HepG2 (cell line): ENCODE measurements around the gene NUFIP2. TPM values are rescaled to one million over a fixed set of nuclear protein-coding genes. Genes with fewer than 3 reads are reported as not detected.

Experiments
- ATAC-seq: fragments of 200-7000 bp; cut with Tn5 transposase; 3 replicates; pipeline ENCODE4 v1.9.1; 2020; ENCODE audit warnings: mild to moderate bottlenecking, moderate library complexity
- BruUV-seq: library from RNA; stranded (reverse); fragments of 400-500 nt; replicated peaks from 2 replicates; lab custom pipeline; 2021; lab: Mats Ljungman, UMichigan
- CTCF ChIA-PET: fragments of 300-600 bp; formaldehyde crosslinking; extraction: SDS; loops from one replicate; lab custom pipeline; 2021; ENCODE audit warnings: low total read pairs, inconsistent platforms, low intra/inter-chr PET ratio; lab: Yijun Ruan, JAX
- POLR2A ChIA-PET: fragments of 350-600 bp; sonication (Branson Sonifier 250); formaldehyde crosslinking; loops from one replicate; lab custom pipeline; 2020; ENCODE audit warnings: antibody characterized with exemption, inconsistent platforms; lab: Yijun Ruan, JAX
- DNase-seq: peaks from one replicate; pipeline ENCODE4 v3.0.0-alpha.2; 2015; ENCODE audit warnings: low spot score
- FAIRE-seq: peaks from 3 replicates; lab custom pipeline; 2011; peaks lifted over from hg19 to GRCh38; lab: Jason Lieb, UNC
- H2AFZ ChIP-seq: one replicate; pipeline ENCODE4 v1.6.1; 2011; ENCODE audit warnings: low read length, inconsistent platforms
- H3K27ac ChIP-seq: fragments of 300-600 bp; 3 replicates; pipeline ENCODE4 v1.8.0; 2011; ENCODE audit warnings: mixed run types, mild to moderate bottlenecking, mixed read lengths, low read length, inconsistent platforms; ENCODE audit not compliant: insufficient read depth; ENCODE audit errors: extremely low read length
- H3K27me3 ChIP-seq, 2 experiments: fragments of 200-600 bp in 1 of 2; 2 replicates in 1 of 2; 3 replicates in 1 of 2; pipeline versions ENCODE4 v1.6.0 to v1.8.0; 2011; ENCODE audit warnings: low read length in 2 of 2, mild to moderate bottlenecking in 2 of 2, moderate library complexity in 2 of 2, inconsistent platforms in 1 of 2; ENCODE audit not compliant: insufficient read depth in 2 of 2, control insufficient read depth in 1 of 2
- H3K36me3 ChIP-seq, 2 experiments: fragments of 200-600 bp in 1 of 2; replicated peaks in 1 of 2; 2 replicates in 1 of 2; 3 replicates in 1 of 2; pipeline versions ENCODE4 v1.5.1 to v1.8.0; 2011; ENCODE audit warnings: low read length in 2 of 2, inconsistent platforms in 1 of 2; ENCODE audit not compliant: insufficient read depth in 2 of 2, control insufficient read depth in 1 of 2
- H3K4me1 ChIP-seq: 2 replicates; pipeline ENCODE4 v1.5.1; 2012; ENCODE audit warnings: low read length, inconsistent platforms; ENCODE audit not compliant: insufficient read depth
- H3K4me2 ChIP-seq: 2 replicates; pipeline ENCODE4 v1.6.0; 2011; ENCODE audit warnings: low read depth, low read length, inconsistent platforms
- H3K4me3 ChIP-seq, 3 experiments: fragments of 200-600 bp in 1 of 3; sonication (generic), shearing (Covaris generic) in 1 of 3; replicated peaks in 1 of 3; 2 replicates each; pipeline ENCODE4 v1.5.1; 2011 to 2016; ENCODE audit warnings: low read length in 3 of 3, inconsistent platforms in 2 of 3, low read depth in 2 of 3, mild to moderate bottlenecking in 2 of 3, control low read depth in 1 of 3, mixed read lengths in 1 of 3; ENCODE audit not compliant: insufficient read depth in 1 of 3
- H3K79me2 ChIP-seq: one replicate; pipeline ENCODE4 v1.6.1; 2011; ENCODE audit warnings: low read length, inconsistent platforms; ENCODE audit not compliant: insufficient read depth
- H3K9ac ChIP-seq: 2 replicates; pipeline ENCODE4 v1.6.0; 2011; ENCODE audit warnings: mild to moderate bottlenecking, low read depth, low read length, inconsistent platforms; ENCODE audit not compliant: insufficient read depth
- H3K9me3 ChIP-seq: 2 replicates; pipeline ENCODE4 v1.5.1; 2012; ENCODE audit warnings: mild to moderate bottlenecking, low read length
- H4K20me1 ChIP-seq: 2 replicates; pipeline ENCODE4 v1.6.0; 2011; ENCODE audit warnings: inconsistent platforms, mild to moderate bottlenecking, low read length, moderate library complexity; ENCODE audit not compliant: insufficient read depth
- ARNT ChIP-seq: fragments of 450-650 bp; IDR thresholded peaks from 2 replicates; pipeline ENCODE4 v1.6.1; 2017
- CEBPG ChIP-seq: IDR thresholded peaks from 2 replicates; pipeline ENCODE4 v1.6.1; 2016
- DMTF1 ChIP-seq: sonication (generic); formaldehyde crosslinking; IDR thresholded peaks from 2 replicates; pipeline ENCODE4 v1.4.0; 2020; ENCODE audit warnings: mild to moderate bottlenecking, missing genetic modification reagents
- LCORL ChIP-seq, 2 experiments: fragments of 450-650 bp in 1 of 2; sonication (generic) in 1 of 2; formaldehyde crosslinking in 1 of 2; IDR thresholded peaks; 2 replicates each; pipeline versions ENCODE4 v1.5.0 to v1.6.1; 2017 to 2020; ENCODE audit warnings: antibody characterized with exemption in 1 of 2, missing genetic modification reagents in 1 of 2
- MYNN ChIP-seq: sonication (generic); formaldehyde crosslinking; IDR thresholded peaks from 2 replicates; pipeline ENCODE4 v1.4.0; 2020; ENCODE audit warnings: mild to moderate bottlenecking, low read depth, missing genetic modification reagents
- PAF1 ChIP-seq: IDR thresholded peaks from 2 replicates; pipeline ENCODE4 v1.6.1; 2016; ENCODE audit warnings: missing genetic modification reagents, missing compliant biosample characterization
- TBX3 ChIP-seq: fragments of 450-650 bp; IDR thresholded peaks from 2 replicates; pipeline ENCODE4 v1.6.1; 2017; ENCODE audit warnings: antibody characterized with exemption, mild to moderate bottlenecking, inconsistent platforms, borderline replicate concordance
- ZFP1 ChIP-seq: IDR thresholded peaks from 2 replicates; pipeline ENCODE4 v1.6.1; 2016
- ZMYM4 ChIP-seq: sonication (generic); formaldehyde crosslinking; IDR thresholded peaks from 2 replicates; pipeline ENCODE4 v1.8.1; 2023; ENCODE audit warnings: mild to moderate bottlenecking, missing genetic modification reagents
- ZNF414 ChIP-seq: sonication (generic); formaldehyde crosslinking; IDR thresholded peaks from 2 replicates; pipeline ENCODE4 v1.5.0; 2020; ENCODE audit warnings: missing genetic modification reagents
- ZNF607 ChIP-seq: sonication (generic); formaldehyde crosslinking; IDR thresholded peaks from 2 replicates; pipeline ENCODE4 v1.5.1; 2020; ENCODE audit warnings: missing genetic modification reagents, mild to moderate bottlenecking, borderline replicate concordance
- ZNF7 ChIP-seq: IDR thresholded peaks from 2 replicates; pipeline ENCODE4 v1.6.1; 2016; ENCODE audit warnings: missing biosample characterization, missing genetic modification reagents
- ZNF746 ChIP-seq: sonication (generic); formaldehyde crosslinking; IDR thresholded peaks from 2 replicates; pipeline ENCODE4 v1.8.0; 2022; ENCODE audit warnings: mild to moderate bottlenecking, missing genetic modification reagents
- ZNF766 ChIP-seq: sonication (generic); formaldehyde crosslinking; IDR thresholded peaks from 2 replicates; pipeline ENCODE4 v1.5.0; 2020; ENCODE audit warnings: missing genetic modification reagents, borderline replicate concordance
- ZNF788 ChIP-seq: sonication (generic); formaldehyde crosslinking; IDR thresholded peaks from 2 replicates; pipeline ENCODE4 v1.5.0; 2020; ENCODE audit warnings: mild to moderate bottlenecking, missing genetic modification reagents, borderline replicate concordance
- ZNF792 ChIP-seq: IDR thresholded peaks from 2 replicates; pipeline ENCODE4 v1.6.1; 2016
- ZNF850 ChIP-seq: sonication (generic); formaldehyde crosslinking; conservative IDR thresholded peaks from 2 replicates; pipeline ENCODE4 v1.9.0; 2021; ENCODE audit warnings: mild to moderate bottlenecking, missing genetic modification reagents
- WGBS: methylation state at CpG from one replicate; pipeline ENCODE4 v1.1.6; 2017; ENCODE audit warnings: low lambda C conversion rate; 5-methylcytosine and 5-hydroxymethylcytosine counted together
- in situ Hi-C: cut with HindIII; loops from 2 replicates; pipeline ENCODE4 v1.10.0; 2017; ENCODE audit warnings: low pct_unique_long_range_greater_than_20kb; ENCODE audit not compliant: extremely low pct_ligation_motif_present
- intact Hi-C: fragments of 100-400 bp; cut with micrococcal nuclease; formaldehyde crosslinking; loops from one replicate; pipeline ENCODE4 v1.10.0; 2022; ENCODE audit not compliant: unreplicated experiment
- polyA plus RNA-seq, 8 experiments: library from polyadenylated mRNA; depleted of rRNA in 3 of 8; stranded (reverse) in 7 of 8; unstranded in 1 of 8; fragments of >200 nt; fragmentation: Illumina TruSeq in 4 of 8; extraction: Trizol in 4 of 8; gene quantifications; 2 replicates each; pipeline versions ENCODE4 v1.2.1 to v1.2.3, GENCODE V29; 2011 to 2016; ENCODE audit warnings: low read depth in 4 of 8, missing spikeins in 1 of 8, mixed read lengths in 1 of 8; ENCODE audit not compliant: insufficient read depth in 1 of 8
- total RNA-seq, 5 experiments: library from RNA; depleted of rRNA; stranded (reverse); fragments of >200 nt; fragmentation: Illumina TruSeq; extraction: Trizol; gene quantifications; 2 replicates each; pipeline ENCODE4 v1.2.3, GENCODE V29; 2016; ENCODE audit warnings: low read depth in 1 of 5
- TF ChIP-seq, protein P1 (sequence below): sonication (generic); formaldehyde crosslinking; IDR thresholded peaks from 2 replicates; pipeline ENCODE4 v1.5.0; 2020; ENCODE audit warnings: mild to moderate bottlenecking, missing genetic modification reagents
- TF ChIP-seq, protein P2 (sequence below): sonication (generic); formaldehyde crosslinking; conservative IDR thresholded peaks from 2 replicates; pipeline ENCODE4 v1.8.0; 2022; ENCODE audit warnings: low read depth, missing genetic modification reagents

Gene NUFIP2
- total and polyA plus RNA-seq, 2 of the 13 experiments (the other 11 are each of a cell fraction or from before 2014, with no cell fraction given) = 10.3 to 30.8 TPM

GRCh38 chr17:29219378-29220047, 74.4 kb downstream of the NUFIP2 start:
- Histone ChIP-seq H3K9ac (no peak overlapping the region), H3K4me1 (peaks cover 10% of the 10 kb centered on the region), H3K27ac (no peak overlapping the region), H2AFZ (peak overlapping the region; percentile 74), H3K79me2 (no peaks in the 10 kb centered on the region), H4K20me1 (no peaks in the 10 kb centered on the region), H3K36me3 (no peaks in the 10 kb centered on the region), H3K4me2 (peak overlapping the region; percentile 59), H3K4me3 (no peak overlapping the region), H3K27me3 (peaks cover 1 to 8% of the 10 kb centered on the region in 2 experiments; a peak in 3 of 5 replicates), H3K9me3 (no peaks in the 10 kb centered on the region)
- ATAC-seq (peak; percentile 97), DNase-seq (peak; percentile 77), FAIRE-seq (peak; percentile 91)
- BruUV-seq = no TSS peak
- intact Hi-C loops = loop anchor here (1.0 to 2.0 kb wide), 3 partner anchors 41 to 74 kb away; no protein-coding TSS in a partner anchor
- POLR2A ChIA-PET = interaction anchor here (0.6 to 1.3 kb wide), 4 partner anchors 34 to 74 kb away, joined by 3 to 9 read pairs (median 5); partner anchors contain the start of gene MYO18A
- CTCF ChIA-PET = interaction anchor here (0.7 to 3.4 kb wide), 7 partner anchors 39 to 96 kb away, joined by 3 to 44 read pairs (median 8); partner anchors contain the start of gene MYO18A
- in situ Hi-C loops = loop anchor here (5.0 kb wide), 1 partner anchor 72 kb away; no protein-coding TSS in a partner anchor
- WGBS = 11% methylated on average over 14 of the region's 14 CpGs
- TF ChIP-seq ZNF607 (CRISPR knock-in tag) (no peak), ZNF766 (CRISPR knock-in tag) (0 out of 2 replicates have a peak, but pooled peaks have one; percentile 38), TBX3 (no peak), LCORL (IDR thresholded peaks at IDR 0.05) (no peak), LCORL (CRISPR knock-in tag; IDR thresholded peaks at IDR 0.05) (peak; percentile 71), ZNF746 (CRISPR knock-in tag) (no peak; the same call in 1 of the 2 replicates), MYNN (no peak), ARNT (no peak), ZNF414 (no peak), ZFP1 (CRISPR knock-in tag) (no peak), ZNF792 (CRISPR knock-in tag) (0 out of 2 replicates have a peak, but pooled peaks have one; percentile 28), PAF1 (no peak), ZNF7 (CRISPR knock-in tag) (no peak), ZMYM4 (CRISPR knock-in tag) (0 out of 2 replicates have a peak, but pooled peaks have one; percentile 22), ZNF850 (no peak), DMTF1 (no peak), ZNF788 (no peak; the same call in 1 of the 2 replicates), CEBPG (CRISPR knock-in tag) (no peak)
- TF ChIP-seq, protein P1, sequence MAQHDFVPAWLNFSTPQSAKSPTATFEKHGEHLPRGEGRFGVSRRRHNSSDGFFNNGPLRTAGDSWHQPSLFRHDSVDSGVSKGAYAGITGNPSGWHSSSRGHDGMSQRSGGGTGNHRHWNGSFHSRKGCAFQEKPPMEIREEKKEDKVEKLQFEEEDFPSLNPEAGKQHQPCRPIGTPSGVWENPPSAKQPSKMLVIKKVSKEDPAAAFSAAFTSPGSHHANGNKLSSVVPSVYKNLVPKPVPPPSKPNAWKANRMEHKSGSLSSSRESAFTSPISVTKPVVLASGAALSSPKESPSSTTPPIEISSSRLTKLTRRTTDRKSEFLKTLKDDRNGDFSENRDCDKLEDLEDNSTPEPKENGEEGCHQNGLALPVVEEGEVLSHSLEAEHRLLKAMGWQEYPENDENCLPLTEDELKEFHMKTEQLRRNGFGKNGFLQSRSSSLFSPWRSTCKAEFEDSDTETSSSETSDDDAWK (CRISPR knock-in tag) = no peak
- TF ChIP-seq, protein P2, sequence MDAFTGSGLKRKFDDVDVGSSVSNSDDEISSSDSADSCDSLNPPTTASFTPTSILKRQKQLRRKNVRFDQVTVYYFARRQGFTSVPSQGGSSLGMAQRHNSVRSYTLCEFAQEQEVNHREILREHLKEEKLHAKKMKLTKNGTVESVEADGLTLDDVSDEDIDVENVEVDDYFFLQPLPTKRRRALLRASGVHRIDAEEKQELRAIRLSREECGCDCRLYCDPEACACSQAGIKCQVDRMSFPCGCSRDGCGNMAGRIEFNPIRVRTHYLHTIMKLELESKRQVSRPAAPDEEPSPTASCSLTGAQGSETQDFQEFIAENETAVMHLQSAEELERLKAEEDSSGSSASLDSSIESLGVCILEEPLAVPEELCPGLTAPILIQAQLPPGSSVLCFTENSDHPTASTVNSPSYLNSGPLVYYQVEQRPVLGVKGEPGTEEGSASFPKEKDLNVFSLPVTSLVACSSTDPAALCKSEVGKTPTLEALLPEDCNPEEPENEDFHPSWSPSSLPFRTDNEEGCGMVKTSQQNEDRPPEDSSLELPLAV (CRISPR knock-in tag) = no peak
